H9 (cell line): Measurements from ENCODE around the gene NOP53. TPM values are rescaled to one million over a fixed set of nuclear protein-coding genes. Genes with fewer than 3 reads are reported as not detected.
A peak's percentile ranks its signal among the peaks of the same experiment; 100 is the strongest.

Experiments
- DNase-seq: peaks from one replicate; pipeline ENCODE4 v3.0.0-alpha.2; 2017
- H2AFZ ChIP-seq: one replicate; pipeline ENCODE4 v1.6.1; 2013; ENCODE audit warnings: mild to moderate bottlenecking, low read length, control low read depth, moderate library complexity
- H2AK5ac ChIP-seq: 2 replicates; pipeline ENCODE4 v1.6.1; 2013; ENCODE audit warnings: low read length, control low read depth, mixed read lengths; ENCODE audit not compliant: insufficient read length
- H2BK120ac ChIP-seq: one replicate; pipeline ENCODE4 v1.6.1; 2013; ENCODE audit warnings: low read depth, mild to moderate bottlenecking, low read length, control low read depth, inconsistent platforms; ENCODE audit not compliant: poor library complexity, severe bottlenecking
- H2BK12ac ChIP-seq: 2 replicates; pipeline ENCODE4 v1.6.1; 2013; ENCODE audit warnings: low read length, control low read depth, mixed read lengths, low read depth; ENCODE audit not compliant: insufficient read length
- H2BK15ac ChIP-seq: 2 replicates; pipeline ENCODE4 v1.6.1; 2013; ENCODE audit warnings: low read depth, low read length, control low read depth
- H2BK20ac ChIP-seq: one replicate; pipeline ENCODE4 v1.6.1; 2013; ENCODE audit warnings: low read depth, mild to moderate bottlenecking, low read length, control low read depth, inconsistent platforms; ENCODE audit not compliant: poor library complexity, severe bottlenecking
- H2BK5ac ChIP-seq: 2 replicates; pipeline ENCODE4 v1.6.1; 2013; ENCODE audit warnings: low read length, control low read depth, mixed read lengths; ENCODE audit not compliant: insufficient read length
- H3K14ac ChIP-seq: 2 replicates; pipeline ENCODE4 v1.6.1; 2013; ENCODE audit warnings: low read length, control low read depth; ENCODE audit not compliant: insufficient read depth
- H3K18ac ChIP-seq: 2 replicates; pipeline ENCODE4 v1.6.1; 2013; ENCODE audit warnings: low read depth, mild to moderate bottlenecking, mixed read lengths, low read length, control low read depth; ENCODE audit not compliant: insufficient read length
- H3K23ac ChIP-seq: 2 replicates; pipeline ENCODE4 v1.6.1; 2013; ENCODE audit warnings: low read length, control low read depth, mixed read lengths, low read depth; ENCODE audit not compliant: insufficient read length
- H3K23me2 ChIP-seq: 2 replicates; pipeline ENCODE4 v1.6.1; 2013; ENCODE audit warnings: low read depth, mild to moderate bottlenecking, mixed read lengths, low read length, control low read depth; ENCODE audit not compliant: insufficient read length, poor library complexity, severe bottlenecking
- H3K27ac ChIP-seq: 2 replicates; pipeline ENCODE4 v1.5.1; 2013; ENCODE audit warnings: low read length, control low read depth, mixed read lengths, low read depth; ENCODE audit not compliant: insufficient read length
- H3K27me3 ChIP-seq: 2 replicates; pipeline ENCODE4 v1.6.1; 2013; ENCODE audit warnings: low read length, control low read depth, inconsistent platforms; ENCODE audit not compliant: insufficient read depth
- H3K4ac ChIP-seq: 2 replicates; pipeline ENCODE4 v1.6.1; 2013; ENCODE audit warnings: low read depth, mild to moderate bottlenecking, control low read depth, inconsistent platforms, low read length, moderate library complexity
- H3K4me1 ChIP-seq: 2 replicates; pipeline ENCODE4 v1.6.1; 2013; ENCODE audit warnings: low read length, control low read depth, inconsistent platforms; ENCODE audit not compliant: insufficient read depth
- H3K4me2 ChIP-seq: 2 replicates; pipeline ENCODE4 v1.6.1; 2013; ENCODE audit warnings: low read length, control low read depth, mixed read lengths; ENCODE audit not compliant: insufficient read length, insufficient read depth
- H3K56ac ChIP-seq: 2 replicates; pipeline ENCODE4 v1.6.1; 2013; ENCODE audit warnings: low read depth, mild to moderate bottlenecking, mixed read lengths, low read length, control low read depth; ENCODE audit not compliant: insufficient read length
- H3K79me1 ChIP-seq: 2 replicates; pipeline ENCODE4 v1.6.1; 2013; ENCODE audit warnings: low read depth, mild to moderate bottlenecking, moderate library complexity, low read length, control low read depth, inconsistent platforms; ENCODE audit not compliant: insufficient read depth, poor library complexity, severe bottlenecking
- H3K79me2 ChIP-seq: 2 replicates; pipeline ENCODE4 v1.6.1; 2013; ENCODE audit warnings: low read length, control low read depth, inconsistent platforms; ENCODE audit not compliant: insufficient read depth
- H3K9ac ChIP-seq: 2 replicates; pipeline ENCODE4 v1.6.1; 2013; ENCODE audit warnings: low read length, control low read depth, mixed read lengths; ENCODE audit not compliant: insufficient read length; ENCODE audit errors: extremely low read depth
- H3K9me3 ChIP-seq: one replicate; pipeline ENCODE4 v1.6.1; 2013; ENCODE audit warnings: low read depth, low read length, inconsistent platforms; ENCODE audit not compliant: control insufficient read depth
- H3T11ph ChIP-seq: one replicate; pipeline ENCODE4 v1.6.1; 2013; ENCODE audit warnings: mild to moderate bottlenecking, low read length, control low read depth, inconsistent platforms
- H4K20me1 ChIP-seq: one replicate; pipeline ENCODE4 v1.6.1; 2013; ENCODE audit not compliant: control insufficient read depth, insufficient read length, insufficient read depth
- H4K5ac ChIP-seq: 2 replicates; pipeline ENCODE4 v1.6.1; 2013; ENCODE audit warnings: low read depth, mild to moderate bottlenecking, mixed read lengths, low read length, control low read depth; ENCODE audit not compliant: insufficient read length
- H4K8ac ChIP-seq: replicated peaks from 2 replicates; pipeline ENCODE4 v1.6.1; 2013; ENCODE audit warnings: low read length, control low read depth, mixed read lengths, low read depth; ENCODE audit not compliant: insufficient read length
- H4K91ac ChIP-seq: 2 replicates; pipeline ENCODE4 v1.6.1; 2013; ENCODE audit warnings: low read depth, mild to moderate bottlenecking, moderate library complexity, mixed read lengths, low read length, control low read depth; ENCODE audit not compliant: insufficient read length
- H3K27ac Mint-ChIP-seq, 3 experiments: 2 replicates in 2 of 3; 3 replicates in 1 of 3; pipeline ENCODE4 v1.8.0; 2020 to 2021; ENCODE audit warnings: mixed read lengths in 3 of 3, mild to moderate bottlenecking in 1 of 3, moderate library complexity in 1 of 3
- H3K27me3 Mint-ChIP-seq: 2 replicates; pipeline ENCODE4 v1.8.0; 2021; ENCODE audit warnings: low read depth, mild to moderate bottlenecking, moderate library complexity, mixed read lengths
- H3K36me3 Mint-ChIP-seq, 3 experiments: 2 replicates in 2 of 3; 3 replicates in 1 of 3; pipeline ENCODE4 v1.8.0; 2020 to 2021; ENCODE audit warnings: low read depth in 3 of 3, mixed read lengths in 3 of 3; ENCODE audit not compliant: insufficient read depth in 1 of 3
- H3K4me1 Mint-ChIP-seq, 2 experiments: 2 replicates each; pipeline ENCODE4 v1.8.0; 2020; ENCODE audit warnings: mixed read lengths in 2 of 2
- H3K4me3 Mint-ChIP-seq, 2 experiments: 2 replicates in 1 of 2; 3 replicates in 1 of 2; pipeline ENCODE4 v1.8.0; 2020 to 2021; ENCODE audit warnings: mild to moderate bottlenecking in 2 of 2, mixed read lengths in 2 of 2, moderate library complexity in 1 of 2
- H3K9me3 Mint-ChIP-seq, 2 experiments: 2 replicates in 1 of 2; 3 replicates in 1 of 2; pipeline ENCODE4 v1.8.0; 2020; ENCODE audit warnings: mild to moderate bottlenecking in 2 of 2, mixed read lengths in 2 of 2, moderate library complexity in 1 of 2
- CTCF ChIP-seq: fragments of 200-600 bp; sonication (generic); conservative IDR thresholded peaks from 3 replicates; pipeline ENCODE4 v1.8.0; 2021; ENCODE audit warnings: antibody characterized with exemption, mild to moderate bottlenecking
- WGBS: extraction: QIAGEN DNeasy Blood & Tissue Kit; methylation state at CpG from one replicate; pipeline ENCODE4 v1.1.7; 2013; ENCODE audit warnings: missing lambda C conversion rate, low lambda C conversion rate, mixed read lengths; ENCODE audit not compliant: insufficient read length; ENCODE audit errors: extremely low coverage; 5-methylcytosine and 5-hydroxymethylcytosine counted together
- total RNA-seq: library from RNA; stranded (reverse); gene quantifications from 2 replicates; pipeline ENCODE4 v1.2.1, GENCODE V29; 2021

Gene NOP53
- total RNA-seq, 1 experiment from 2014 or later: 325 TPM

GRCh38 chr19:47730910-47731309 lies 14.4 kb upstream of the NOP53 start:
- no peak overlapping the region for H2BK120ac ChIP-seq
- H2BK15ac ChIP-seq: no peak overlapping the region
- H3K4me1 ChIP-seq: peaks cover 4% of the 10 kb centered on the region; the same call in 1 of the 2 replicates
- no peak overlapping the region for H3K27ac Mint-ChIP-seq
- no peak overlapping the region for H3K4ac ChIP-seq
- no peak overlapping the region for H3K56ac ChIP-seq
- H2BK12ac ChIP-seq: no peak overlapping the region
- no peak overlapping the region for H4K8ac ChIP-seq
- no peak overlapping the region for H3K14ac ChIP-seq
- H2AFZ ChIP-seq: no peak overlapping the region
- H3K4me1 Mint-ChIP-seq: peaks cover 11 to 13% of the 10 kb centered on the region in 2 experiments
- no peak overlapping the region for H3K18ac ChIP-seq
- H3K79me2 ChIP-seq: no peaks in the 10 kb centered on the region
- no peaks in the 10 kb centered on the region for H4K20me1 ChIP-seq
- H3K79me1 ChIP-seq: no peaks in the 10 kb centered on the region
- no peak overlapping the region for H3K23ac ChIP-seq
- DNase-seq: no peak
- WGBS: no CpG with 5 or more reads among the region's 8 CpGs
- peak overlapping the region in 1 of 2 experiments; percentile 55; a peak in 1 of 5 replicates for H3K4me3 Mint-ChIP-seq
- no peak overlapping the region for H4K91ac ChIP-seq
- TF ChIP-seq CTCF: no peak
- peaks cover 0 to 14% (median 10%) of the 10 kb centered on the region in 3 experiments; a peak in 6 of 7 replicates for H3K36me3 Mint-ChIP-seq
- no peak overlapping the region for H3K4me2 ChIP-seq
- H3T11ph ChIP-seq: no peak overlapping the region
- peaks cover 6% of the 10 kb centered on the region for H3K23me2 ChIP-seq
- H2AK5ac ChIP-seq: no peak overlapping the region
- no peak overlapping the region for H4K5ac ChIP-seq
- H3K9me3 Mint-ChIP-seq: no peaks in the 10 kb centered on the region; a peak in 1 of 5 replicates
- H3K27me3 ChIP-seq: no peaks in the 10 kb centered on the region
- no peak overlapping the region for H3K9ac ChIP-seq
- H2BK20ac ChIP-seq: no peak overlapping the region
- no peaks in the 10 kb centered on the region; the same call in 1 of the 2 replicates for H3K27me3 Mint-ChIP-seq
- H3K27ac ChIP-seq: no peak overlapping the region
- no peak overlapping the region for H2BK5ac ChIP-seq
- H3K9me3 ChIP-seq: no peaks in the 10 kb centered on the region
